ENCODE data around the gene MAML3.

- no peak for TF ChIP-seq CTCF (IDR thresholded peaks at IDR 0.05; ENCODE audit: low read depth, low read length, poor library complexity, severe bottlenecking)
- TF ChIP-seq EZH2phosphoT487 (IDR thresholded peaks at IDR 0.05; ENCODE audit: borderline replicate concordance, low read length): no peak
Observed at GRCh38 chr4:139844459-139845036, 309.4 kb downstream of the MAML3 start.

Measured in DOHH2 (cell line).